Measurements from ENCODE around the gene DDX50. TPM values are rescaled to one million over a fixed set of nuclear protein-coding genes. Genes with fewer than 3 reads are reported as not detected.

Gene DDX50
- polyA plus RNA-seq, 2 of the 4 experiments (the other 2 are of a cell fraction) = 35.1 to 64.6 TPM

- TF ChIP-seq ZFP36 (IDR thresholded peaks at IDR 0.05; ENCODE audit: borderline replicate concordance, partially characterized antibody) (no peak), GATA3 (IDR thresholded peaks at IDR 0.05; ENCODE audit: borderline replicate concordance) (no peak), MAX (IDR thresholded peaks at IDR 0.05) (no peak), ATOH8 (CRISPR knock-in tag; IDR thresholded peaks at IDR 0.05; ENCODE audit: low read depth) (no peak), HMGXB4 (CRISPR knock-in tag; IDR thresholded peaks at IDR 0.05; ENCODE audit: borderline replicate concordance) (no peak), CEBPB (IDR thresholded peaks at IDR 0.05) (no peak), E2F6 (IDR thresholded peaks at IDR 0.05; ENCODE audit: borderline replicate concordance, low read depth) (no peak), ELK1 (IDR thresholded peaks at IDR 0.05; ENCODE audit: low read depth, low read length) (no peak), ZSCAN20 (CRISPR knock-in tag; IDR thresholded peaks at IDR 0.05) (no peak), TFCP2L1 (CRISPR knock-in tag; IDR thresholded peaks at IDR 0.05) (no peak), RNF2 (IDR thresholded peaks at IDR 0.05; ENCODE audit: borderline replicate concordance, low read depth) (no peak), CTCF (IDR thresholded peaks at IDR 0.05) (no peak), NPAS2 (CRISPR knock-in tag; IDR thresholded peaks at IDR 0.05; ENCODE audit: borderline replicate concordance) (no peak), HES2 (IDR thresholded peaks at IDR 0.05) (no peak), TP53 (CRISPR knock-in tag; IDR thresholded peaks at IDR 0.05) (no peak), HDAC2 (IDR thresholded peaks at IDR 0.05) (no peak), MYC (IDR thresholded peaks at IDR 0.05; ENCODE audit: borderline replicate concordance, low read length) (no peak)
- ChIA-PET CTCF (interaction anchor here (1.0 kb wide), 1 partner anchor 10 kb away, joined by 3 read pairs; no protein-coding TSS in a partner anchor), POLR2A (no interaction called here)
- DNase-seq (ENCODE audit: low read depth in 1 of 2, low spot score in 1 of 2) (no peak), ATAC-seq (no peak), FAIRE-seq (no peak)
- H3K9me3 ChIP-seq = peaks cover 7% of the 10 kb centered on the region; the same call in 2 of the 3 replicates
- no peak overlapping the region for H3K27ac ChIP-seq
- WGBS (ENCODE audit: missing lambda C conversion rate) = 52% methylated on average over 2 of the region's 2 CpGs
- H3K4me3 ChIP-seq = no peak overlapping the region
- peaks cover 13% of the 10 kb centered on the region; the same call in 2 of the 3 replicates for H3K4me1 ChIP-seq
- H3K4me2 ChIP-seq = no peak overlapping the region
Measured at GRCh38 chr10:68869623-68870022, 31.5 kb upstream of the DDX50 start.

GRCh38 chr10:68870061-68870460 is 31.1 kb upstream of the DDX50 start:
- no peak for FAIRE-seq
- TF ChIP-seq RNF2 (IDR thresholded peaks at IDR 0.05; ENCODE audit: borderline replicate concordance, low read depth) (no peak), USF2 (IDR thresholded peaks at IDR 0.05) (no peak)
- WGBS (ENCODE audit: missing lambda C conversion rate) = 49% methylated on average over 2 of the region's 2 CpGs
- H3K4me1 ChIP-seq = peaks cover 13% of the 10 kb centered on the region; the same call in 2 of the 3 replicates
- no peak overlapping the region for H3K4me3 ChIP-seq
- no peak for DNase-seq (ENCODE audit: low read depth in 1 of 2, low spot score in 1 of 2)
- H3K9me3 ChIP-seq = peaks cover 7% of the 10 kb centered on the region; the same call in 2 of the 3 replicates
- ChIA-PET POLR2A (no interaction called here), CTCF (interaction anchor here (1.0 kb wide), 1 partner anchor 11 kb away, joined by 3 read pairs; no protein-coding TSS in a partner anchor)
- no peak overlapping the region for H3K27ac ChIP-seq
- H3K4me2 ChIP-seq = no peak overlapping the region
- ATAC-seq = no peak

All from A549 (cell line).